Astrocyte of the spinal cord (primary cell): ENCODE results near the gene SON.

Source experiments
- DNase-seq: peaks from one replicate; pipeline ENCODE4 v3.0.0; 2011; ENCODE audit warnings: low read depth, low spot score
- H3K4me3 ChIP-seq: 2 replicates; pipeline ENCODE4 v1.5.1; 2011; ENCODE audit warnings: low read depth, mild to moderate bottlenecking, low read length, moderate library complexity
- CTCF ChIP-seq: IDR thresholded peaks from 2 replicates; pipeline ENCODE4 v1.5.1; 2012; ENCODE audit warnings: low read depth, mild to moderate bottlenecking, low read length, inconsistent platforms
- in situ Hi-C: cut with HindIII; loops from 2 replicates; pipeline ENCODE4 v1.10.0; 2017; ENCODE audit warnings: low sequenced_read_pairs

SON gene

GRCh38 chr21:33541756-33542639, 840 bp upstream of the SON start, which contains the start of gene GART:
Gene GART (minus strand): TSS chr21:33542117. CDS start chr21:33539315, 2,802 bp downstream.
- TF ChIP-seq CTCF: no peak
- peak; percentile 77 for DNase-seq
- peak within 1 kb of the TSS; percentile 89 for H3K4me3 ChIP-seq
- in situ Hi-C loops: no loop called here

GRCh38 chr21:33543505-33544129, 779 bp downstream of the SON start:
- DNase-seq: no peak
- peak overlapping the region; percentile 89 for H3K4me3 ChIP-seq
- in situ Hi-C loops: no loop called here
- no peak for TF ChIP-seq CTCF

- no peak for DNase-seq
- H3K4me3 ChIP-seq: peak overlapping the region; percentile 89
- TF ChIP-seq CTCF: no peak
- in situ Hi-C loops: no loop called here
Measured at GRCh38 chr21:33544451-33545195, 1.8 kb downstream of the SON start.

- no peak for TF ChIP-seq CTCF
- H3K4me3 ChIP-seq: no peak overlapping the region
- in situ Hi-C loops: no loop called here
- DNase-seq: no peak
Measured at GRCh38 chr21:33546086-33546485, 3.2 kb downstream of the SON start.

- no peak for DNase-seq
- H3K4me3 ChIP-seq: no peak overlapping the region
- in situ Hi-C loops: no loop called here
- no peak for TF ChIP-seq CTCF
Measured at GRCh38 chr21:33549848-33550771, 7.3 kb downstream of the SON start.
